HepG2 (cell line): ENCODE measurements around the gene ASXL1. TPM values are rescaled to one million over a fixed set of nuclear protein-coding genes. Genes with fewer than 3 reads are reported as not detected.
A peak's percentile ranks its signal among the peaks of the same experiment; 100 is the strongest.

ENCODE experiments used
- BRD4 ChIP-seq: sonication (generic); formaldehyde crosslinking; IDR thresholded peaks from 2 replicates; pipeline ENCODE4 v1.4.0; 2020; ENCODE audit warnings: missing genetic modification reagents
- HDAC1 ChIP-seq: sonication (generic); formaldehyde crosslinking; IDR thresholded peaks from 2 replicates; pipeline ENCODE4 v1.5.1; 2020; ENCODE audit warnings: mild to moderate bottlenecking, missing genetic modification reagents
- JUNB ChIP-seq: sonication (generic); formaldehyde crosslinking; IDR thresholded peaks from 2 replicates; pipeline ENCODE4 v1.8.0; 2022; ENCODE audit warnings: missing genetic modification reagents, mild to moderate bottlenecking, borderline replicate concordance
- SNAI1 ChIP-seq: sonication (generic); formaldehyde crosslinking; IDR thresholded peaks from 2 replicates; pipeline ENCODE4 v1.5.0; 2020; ENCODE audit warnings: mild to moderate bottlenecking, missing genetic modification reagents, borderline replicate concordance
- ZBTB4 ChIP-seq: sonication (generic); formaldehyde crosslinking; IDR thresholded peaks from 2 replicates; pipeline ENCODE4 v1.4.0; 2020; ENCODE audit warnings: missing genetic modification reagents, mild to moderate bottlenecking, borderline replicate concordance
- ZBTB40 ChIP-seq, 2 experiments: fragments of 450-650 bp in 1 of 2; sonication (generic) in 1 of 2; formaldehyde crosslinking in 1 of 2; IDR thresholded peaks; 2 replicates each; pipeline versions ENCODE4 v1.6.1 to v1.8.0; 2016 to 2022; ENCODE audit warnings: antibody characterized with exemption in 1 of 2, mild to moderate bottlenecking in 1 of 2, missing genetic modification reagents in 1 of 2
- ZBTB42 ChIP-seq: sonication (generic); formaldehyde crosslinking; IDR thresholded peaks from 2 replicates; pipeline ENCODE4 v1.5.0; 2020; ENCODE audit warnings: mild to moderate bottlenecking, missing genetic modification reagents
- ZNF331 ChIP-seq: sonication (generic); formaldehyde crosslinking; IDR thresholded peaks from 2 replicates; pipeline ENCODE4 v1.4.0; 2020; ENCODE audit warnings: missing genetic modification reagents
- ZNF431 ChIP-seq: sonication (generic); formaldehyde crosslinking; IDR thresholded peaks from 2 replicates; pipeline ENCODE4 v1.9.0; 2022; ENCODE audit warnings: missing genetic modification reagents, low read depth, mild to moderate bottlenecking, borderline replicate concordance
- ZNF503 ChIP-seq: sonication (generic); formaldehyde crosslinking; IDR thresholded peaks from 2 replicates; pipeline ENCODE4 v1.4.0; 2020; ENCODE audit warnings: missing genetic modification reagents
- ZNF7 ChIP-seq: IDR thresholded peaks from 2 replicates; pipeline ENCODE4 v1.6.1; 2016; ENCODE audit warnings: missing biosample characterization, missing genetic modification reagents
- polyA plus RNA-seq, 8 experiments: library from polyadenylated mRNA; depleted of rRNA in 3 of 8; stranded (reverse) in 7 of 8; unstranded in 1 of 8; fragments of >200 nt; fragmentation: Illumina TruSeq in 4 of 8; extraction: Trizol in 4 of 8; gene quantifications; 2 replicates each; pipeline versions ENCODE4 v1.2.1 to v1.2.3, GENCODE V29; 2011 to 2016; ENCODE audit warnings: low read depth in 4 of 8, missing spikeins in 1 of 8, mixed read lengths in 1 of 8; ENCODE audit not compliant: insufficient read depth in 1 of 8
- total RNA-seq, 5 experiments: library from RNA; depleted of rRNA; stranded (reverse); fragments of >200 nt; fragmentation: Illumina TruSeq; extraction: Trizol; gene quantifications; 2 replicates each; pipeline ENCODE4 v1.2.3, GENCODE V29; 2016; ENCODE audit warnings: low read depth in 1 of 5
- TF ChIP-seq, protein P1 (sequence below): sonication (generic); formaldehyde crosslinking; IDR thresholded peaks from 2 replicates; pipeline ENCODE4 v1.8.1; 2023; ENCODE audit warnings: mild to moderate bottlenecking, missing genetic modification reagents, borderline replicate concordance

ASXL1 gene
- total and polyA plus RNA-seq, 2 of the 13 experiments (the other 11 are each of a cell fraction or from before 2014, with no cell fraction given) = 62.1 to 74.8 TPM

- no peak for TF ChIP-seq ZBTB40 (IDR thresholded peaks at IDR 0.05)
- TF ChIP-seq ZBTB40 (CRISPR knock-in tag; IDR thresholded peaks at IDR 0.05) = peak; percentile 54; the same call in 1 of the 2 replicates
- no peak for TF ChIP-seq ZBTB42 (CRISPR knock-in tag)
- peak; percentile 50; the same call in 1 of the 2 replicates for TF ChIP-seq ZNF431 (CRISPR knock-in tag)
- TF ChIP-seq HDAC1 (CRISPR knock-in tag) = peak; percentile 69
- TF ChIP-seq BRD4 (CRISPR knock-in tag) = no peak
- TF ChIP-seq, protein P1, sequence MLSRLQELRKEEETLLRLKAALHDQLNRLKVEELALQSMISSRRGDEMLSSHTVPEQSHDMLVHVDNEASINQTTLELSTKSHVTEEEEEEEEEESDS = no peak
- TF ChIP-seq ZNF7 (CRISPR knock-in tag) = no peak
- 0 out of 2 replicates have a peak, but pooled peaks have one; percentile 12 for TF ChIP-seq JUNB (CRISPR knock-in tag)
- TF ChIP-seq ZBTB4 (CRISPR knock-in tag) = no peak
- TF ChIP-seq ZNF331 = peak; percentile 70; the same call in 1 of the 2 replicates
- peak; percentile 89 for TF ChIP-seq ZNF503 (CRISPR knock-in tag)
- 0 out of 2 replicates have a peak, but pooled peaks have one; percentile 27 for TF ChIP-seq SNAI1 (CRISPR knock-in tag)
Observed at GRCh38 chr20:32329817-32330554, 28.1 kb upstream of the ASXL1 start (continued).
